HepG2 (cell line): ENCODE data around the gene SLC50A1. TPM values are rescaled to one million over a fixed set of nuclear protein-coding genes. Genes with fewer than 3 reads are reported as not detected.

Source experiments
- CAMTA2 ChIP-seq: sonication (generic); formaldehyde crosslinking; IDR thresholded peaks from 2 replicates; pipeline ENCODE4 v1.4.0; 2020; ENCODE audit warnings: mild to moderate bottlenecking, missing genetic modification reagents, borderline replicate concordance
- CBFB ChIP-seq: sonication (generic); formaldehyde crosslinking; IDR thresholded peaks from 2 replicates; pipeline ENCODE4 v1.4.0; 2020; ENCODE audit warnings: missing genetic modification reagents
- HDAC2 ChIP-seq: sonication (generic); formaldehyde crosslinking; IDR thresholded peaks from 2 replicates; pipeline ENCODE4 v1.4.0; 2020; ENCODE audit warnings: missing genetic modification reagents
- HMGA1 ChIP-seq: sonication (generic); formaldehyde crosslinking; conservative IDR thresholded peaks from 2 replicates; pipeline ENCODE4 v1.4.0; 2020; ENCODE audit warnings: missing genetic modification reagents
- IKZF4 ChIP-seq: sonication (generic); formaldehyde crosslinking; IDR thresholded peaks from 2 replicates; pipeline ENCODE4 v1.5.1; 2020; ENCODE audit warnings: borderline replicate concordance, mild to moderate bottlenecking, low read depth, missing genetic modification reagents; ENCODE audit errors: not compliant biosample characterization
- MBD4 ChIP-seq: IDR thresholded peaks from 2 replicates; pipeline ENCODE4 v1.6.1; 2012; ENCODE audit warnings: low read length, inconsistent platforms, borderline replicate concordance
- NONO ChIP-seq, 2 experiments: fragments of 450-650 bp in 1 of 2; sonication (generic) in 1 of 2; formaldehyde crosslinking in 1 of 2; IDR thresholded peaks in 1 of 2; conservative IDR thresholded peaks in 1 of 2; 2 replicates each; pipeline versions ENCODE4 v1.6.1 to v1.8.0; 2017 to 2022; ENCODE audit warnings: mild to moderate bottlenecking in 1 of 2, missing genetic modification reagents in 1 of 2, moderate library complexity in 1 of 2
- PCBP1 ChIP-seq: fragments of 200-400 bp; formaldehyde crosslinking; IDR thresholded peaks from 2 replicates; pipeline ENCODE4 v1.6.1; 2017; ENCODE audit warnings: mild to moderate bottlenecking, low read depth, low read length, borderline replicate concordance
- PHF21A ChIP-seq: sonication (generic); formaldehyde crosslinking; IDR thresholded peaks from 2 replicates; pipeline ENCODE4 v1.5.0; 2020; ENCODE audit warnings: mild to moderate bottlenecking, missing genetic modification reagents
- RFXAP ChIP-seq: sonication (generic); formaldehyde crosslinking; IDR thresholded peaks from 2 replicates; pipeline ENCODE4 v1.4.0; 2020; ENCODE audit warnings: missing genetic modification reagents, borderline replicate concordance
- SRSF1 ChIP-seq: fragments of 200-400 bp; formaldehyde crosslinking; optimal IDR thresholded peaks from 2 replicates; pipeline ENCODE3; 2017; ENCODE audit warnings: mild to moderate bottlenecking, low read depth, low read length, moderate library complexity
- SRSF9 ChIP-seq: fragments of 200-400 bp; formaldehyde crosslinking; IDR thresholded peaks from 2 replicates; pipeline ENCODE4 v1.6.1; 2018; ENCODE audit warnings: borderline replicate concordance, mild to moderate bottlenecking, low read depth, low read length; ENCODE audit not compliant: insufficient read depth, poor library complexity, severe bottlenecking
- TFDP1 ChIP-seq: IDR thresholded peaks from 2 replicates; pipeline ENCODE4 v1.6.1; 2016; ENCODE audit warnings: missing compliant biosample characterization, missing genetic modification reagents, borderline replicate concordance
- WIZ ChIP-seq: sonication (generic); formaldehyde crosslinking; IDR thresholded peaks from 2 replicates; pipeline ENCODE4 v1.5.1; 2020; ENCODE audit warnings: mild to moderate bottlenecking, missing genetic modification reagents
- ZC3H13 ChIP-seq: sonication (generic); formaldehyde crosslinking; IDR thresholded peaks from 2 replicates; pipeline ENCODE4 v1.8.1; 2023; ENCODE audit warnings: mild to moderate bottlenecking, missing genetic modification reagents, moderate library complexity
- ZNF235 ChIP-seq: sonication (generic); formaldehyde crosslinking; IDR thresholded peaks from 2 replicates; pipeline ENCODE4 v1.8.1; 2023; ENCODE audit warnings: mild to moderate bottlenecking, missing genetic modification reagents, borderline replicate concordance
- ZNF354B ChIP-seq: sonication (generic); formaldehyde crosslinking; IDR thresholded peaks from 2 replicates; pipeline ENCODE4 v1.8.0; 2022; ENCODE audit warnings: mild to moderate bottlenecking, missing genetic modification reagents
- ZNF460 ChIP-seq: sonication (generic); formaldehyde crosslinking; IDR thresholded peaks from 2 replicates; pipeline ENCODE4 v1.5.1; 2020; ENCODE audit warnings: missing genetic modification reagents, mild to moderate bottlenecking, borderline replicate concordance
- ZNF468 ChIP-seq: sonication (generic); formaldehyde crosslinking; IDR thresholded peaks from 2 replicates; pipeline ENCODE4 v1.8.0; 2022; ENCODE audit warnings: mild to moderate bottlenecking, moderate library complexity, missing genetic modification reagents
- ZNF782 ChIP-seq: sonication (generic); formaldehyde crosslinking; IDR thresholded peaks from 2 replicates; pipeline ENCODE4 v1.4.0; 2020; ENCODE audit warnings: missing genetic modification reagents, mild to moderate bottlenecking, borderline replicate concordance
- ZZZ3 ChIP-seq: sonication (generic); formaldehyde crosslinking; IDR thresholded peaks from 2 replicates; pipeline ENCODE4 v1.4.0; 2020; ENCODE audit warnings: missing genetic modification reagents, mild to moderate bottlenecking, borderline replicate concordance
- polyA plus RNA-seq, 8 experiments: library from polyadenylated mRNA; depleted of rRNA in 3 of 8; stranded (reverse) in 7 of 8; unstranded in 1 of 8; fragments of >200 nt; fragmentation: Illumina TruSeq in 4 of 8; extraction: Trizol in 4 of 8; gene quantifications; 2 replicates each; pipeline versions ENCODE4 v1.2.1 to v1.2.3, GENCODE V29; 2011 to 2016; ENCODE audit warnings: low read depth in 4 of 8, missing spikeins in 1 of 8, mixed read lengths in 1 of 8; ENCODE audit not compliant: insufficient read depth in 1 of 8
- total RNA-seq, 5 experiments: library from RNA; depleted of rRNA; stranded (reverse); fragments of >200 nt; fragmentation: Illumina TruSeq; extraction: Trizol; gene quantifications; 2 replicates each; pipeline ENCODE4 v1.2.3, GENCODE V29; 2016; ENCODE audit warnings: low read depth in 1 of 5
- TF ChIP-seq, protein P1 (sequence below): IDR thresholded peaks from 2 replicates; pipeline ENCODE4 v1.6.1; 2018; ENCODE audit warnings: missing genetic modification reagents
- TF ChIP-seq, protein P2 (sequence below): IDR thresholded peaks from 2 replicates; pipeline ENCODE4 v1.6.1; 2016; ENCODE audit warnings: missing genetic modification reagents, missing compliant biosample characterization
- TF ChIP-seq, protein P3 (sequence below): sonication (generic); formaldehyde crosslinking; IDR thresholded peaks from 2 replicates; pipeline ENCODE4 v1.8.1; 2023; ENCODE audit warnings: mild to moderate bottlenecking, missing genetic modification reagents, borderline replicate concordance
- TF ChIP-seq, protein P4 (sequence below): sonication (generic); formaldehyde crosslinking; IDR thresholded peaks from 2 replicates; pipeline ENCODE4 v1.4.0; 2020; ENCODE audit warnings: mild to moderate bottlenecking, missing genetic modification reagents

SLC50A1 gene
- total and polyA plus RNA-seq, 2 of the 13 experiments (the other 11 are each of a cell fraction or from before 2014, with no cell fraction given), result 22.5 to 46.8 TPM

GRCh38 chr1:155128755-155129473, 6.7 kb upstream of the SLC50A1 start (continued):
- TF ChIP-seq, protein P1, sequence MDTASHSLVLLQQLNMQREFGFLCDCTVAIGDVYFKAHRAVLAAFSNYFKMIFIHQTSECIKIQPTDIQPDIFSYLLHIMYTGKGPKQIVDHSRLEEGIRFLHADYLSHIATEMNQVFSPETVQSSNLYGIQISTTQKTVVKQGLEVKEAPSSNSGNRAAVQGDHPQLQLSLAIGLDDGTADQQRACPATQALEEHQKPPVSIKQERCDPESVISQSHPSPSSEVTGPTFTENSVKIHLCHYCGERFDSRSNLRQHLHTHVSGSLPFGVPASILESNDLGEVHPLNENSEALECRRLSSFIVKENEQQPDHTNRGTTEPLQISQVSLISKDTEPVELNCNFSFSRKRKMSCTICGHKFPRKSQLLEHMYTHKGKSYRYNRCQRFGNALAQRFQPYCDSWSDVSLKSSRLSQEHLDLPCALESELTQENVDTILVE (CRISPR knock-in tag), result no peak
- TF ChIP-seq ZNF468, result no peak
- no peak for TF ChIP-seq TFDP1 (CRISPR knock-in tag)
- TF ChIP-seq HDAC2, result peak; percentile 86
- TF ChIP-seq IKZF4 (CRISPR knock-in tag), result peak; percentile 69
- no peak for TF ChIP-seq NONO (IDR thresholded peaks at IDR 0.05)
- TF ChIP-seq NONO (CRISPR knock-in tag; conservative IDR thresholded peaks at IDR 0.05), result peak; percentile 92
- TF ChIP-seq, protein P2, sequence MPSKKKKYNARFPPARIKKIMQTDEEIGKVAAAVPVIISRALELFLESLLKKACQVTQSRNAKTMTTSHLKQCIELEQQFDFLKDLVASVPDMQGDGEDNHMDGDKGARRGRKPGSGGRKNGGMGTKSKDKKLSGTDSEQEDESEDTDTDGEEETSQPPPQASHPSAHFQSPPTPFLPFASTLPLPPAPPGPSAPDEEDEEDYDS (CRISPR knock-in tag), result peak; percentile 90
- TF ChIP-seq ZNF354B (CRISPR knock-in tag), result no peak
- TF ChIP-seq WIZ, result peak; percentile 65; the same call in 1 of the 2 replicates
- TF ChIP-seq RFXAP (CRISPR knock-in tag), result no peak
- TF ChIP-seq SRSF9, result no peak
- no peak for TF ChIP-seq ZNF235
- TF ChIP-seq PHF21A (CRISPR knock-in tag), result no peak; the same call in 1 of the 2 replicates
- TF ChIP-seq SRSF1, result no peak
- TF ChIP-seq MBD4, result no peak
- TF ChIP-seq ZNF460, result 0 out of 2 replicates have a peak, but pooled peaks have one; percentile 18
- no peak for TF ChIP-seq HMGA1
- 0 out of 2 replicates have a peak, but pooled peaks have one; percentile 83 for TF ChIP-seq ZZZ3 (CRISPR knock-in tag)
- no peak for TF ChIP-seq CBFB (CRISPR knock-in tag)
- peak; percentile 25; the same call in 1 of the 2 replicates for TF ChIP-seq ZNF782 (CRISPR knock-in tag)
- TF ChIP-seq PCBP1, result no peak
- TF ChIP-seq, protein P3, sequence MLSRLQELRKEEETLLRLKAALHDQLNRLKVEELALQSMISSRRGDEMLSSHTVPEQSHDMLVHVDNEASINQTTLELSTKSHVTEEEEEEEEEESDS (CRISPR knock-in tag), result no peak
- TF ChIP-seq, protein P4, sequence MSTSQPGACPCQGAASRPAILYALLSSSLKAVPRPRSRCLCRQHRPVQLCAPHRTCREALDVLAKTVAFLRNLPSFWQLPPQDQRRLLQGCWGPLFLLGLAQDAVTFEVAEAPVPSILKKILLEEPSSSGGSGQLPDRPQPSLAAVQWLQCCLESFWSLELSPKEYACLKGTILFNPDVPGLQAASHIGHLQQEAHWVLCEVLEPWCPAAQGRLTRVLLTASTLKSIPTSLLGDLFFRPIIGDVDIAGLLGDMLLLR (CRISPR knock-in tag), result peak; percentile 67; the same call in 1 of the 2 replicates
- TF ChIP-seq ZC3H13, result peak; percentile 80
- TF ChIP-seq CAMTA2 (CRISPR knock-in tag), result no peak
